Gastroesophageal sphincter (tissue), 4 donors: Measurements from ENCODE around the gene PRKCZ. TPM values are rescaled to one million over a fixed set of nuclear protein-coding genes. Genes with fewer than 3 reads are reported as not detected.

Experiments
- ATAC-seq: fragments of 150-250 bp; one replicate; pipeline ENCODE4 v1.9.1; 2016; ENCODE audit warnings: mild to moderate bottlenecking, moderate library complexity
- H3K27ac ChIP-seq, 4 donors: fragments of 200-600 bp; sonication (generic) in 3 of 4; 1 replicate in 3 of 4; 2 replicates in 1 of 4; pipeline ENCODE4 v1.5.1; 2016 to 2019
- H3K27me3 ChIP-seq: fragments of 200-600 bp; sonication (generic); one replicate; pipeline ENCODE4 v1.5.1; 2019
- H3K36me3 ChIP-seq, 2 donors: fragments of 200-600 bp; sonication (generic); one replicate each; pipeline ENCODE4 v1.5.1; 2019; ENCODE audit warnings: control low read depth in 1 of 2
- H3K4me1 ChIP-seq, 3 donors: fragments of 200-600 bp; sonication (generic); 1 replicate in 2 of 3; 2 replicates in 1 of 3; pipeline ENCODE4 v1.5.1; 2016 to 2019; ENCODE audit warnings: control low read depth in 2 of 3
- H3K4me3 ChIP-seq, 2 donors: fragments of 200-600 bp; sonication (generic); one replicate each; pipeline ENCODE4 v1.5.1; 2019; ENCODE audit warnings: mild to moderate bottlenecking in 1 of 2, moderate library complexity in 1 of 2
- H3K9me3 ChIP-seq, 3 donors: fragments of 200-600 bp; sonication (generic); one replicate each; pipeline ENCODE4 v1.5.1; 2017 to 2019; ENCODE audit warnings: control low read depth in 2 of 3
- EP300 ChIP-seq: sonication (generic); formaldehyde crosslinking; IDR thresholded peaks from one replicate; pipeline ENCODE4 v1.6.1; 2017; ENCODE audit warnings: antibody characterized with exemption, mild to moderate bottlenecking
- POLR2A ChIP-seq, 2 donors: fragments of 450-650 bp; IDR thresholded peaks; one replicate each; pipeline ENCODE4 v1.6.1; 2017; ENCODE audit warnings: antibody characterized with exemption in 2 of 2, mild to moderate bottlenecking in 2 of 2, moderate library complexity in 1 of 2
- POLR2AphosphoS5 ChIP-seq: sonication (generic); formaldehyde crosslinking; IDR thresholded peaks from one replicate; pipeline ENCODE4 v1.6.1; 2017; ENCODE audit warnings: antibody characterized with exemption
- WGBS, 2 donors: methylation state at CpG; one replicate each; pipeline ENCODE4 v1.1.5; 2018; ENCODE audit warnings: low coverage in 1 of 2; 5-methylcytosine and 5-hydroxymethylcytosine counted together
- total RNA-seq, 4 donors: library from RNA; depleted of rRNA; stranded (reverse); fragments of >200 nt; gene quantifications; one replicate each; pipeline ENCODE4 v1.1.0, GENCODE V29; 2016
- TF ChIP-seq, protein P1 (sequence below), 4 experiments: fragments of 200-600 bp in 2 of 4; fragments of 450-650 bp in 2 of 4; sonication (generic) in 1 of 4; IDR thresholded peaks; one replicate each; pipeline ENCODE4 v1.5.1; 2017 to 2019; ENCODE audit warnings: antibody characterized with exemption in 4 of 4, mild to moderate bottlenecking in 2 of 4, moderate library complexity in 2 of 4

PRKCZ gene
- total RNA-seq, 4 donors from 2014 or later = 2.4 to 3.8 (median 2.9) TPM

DNA sequence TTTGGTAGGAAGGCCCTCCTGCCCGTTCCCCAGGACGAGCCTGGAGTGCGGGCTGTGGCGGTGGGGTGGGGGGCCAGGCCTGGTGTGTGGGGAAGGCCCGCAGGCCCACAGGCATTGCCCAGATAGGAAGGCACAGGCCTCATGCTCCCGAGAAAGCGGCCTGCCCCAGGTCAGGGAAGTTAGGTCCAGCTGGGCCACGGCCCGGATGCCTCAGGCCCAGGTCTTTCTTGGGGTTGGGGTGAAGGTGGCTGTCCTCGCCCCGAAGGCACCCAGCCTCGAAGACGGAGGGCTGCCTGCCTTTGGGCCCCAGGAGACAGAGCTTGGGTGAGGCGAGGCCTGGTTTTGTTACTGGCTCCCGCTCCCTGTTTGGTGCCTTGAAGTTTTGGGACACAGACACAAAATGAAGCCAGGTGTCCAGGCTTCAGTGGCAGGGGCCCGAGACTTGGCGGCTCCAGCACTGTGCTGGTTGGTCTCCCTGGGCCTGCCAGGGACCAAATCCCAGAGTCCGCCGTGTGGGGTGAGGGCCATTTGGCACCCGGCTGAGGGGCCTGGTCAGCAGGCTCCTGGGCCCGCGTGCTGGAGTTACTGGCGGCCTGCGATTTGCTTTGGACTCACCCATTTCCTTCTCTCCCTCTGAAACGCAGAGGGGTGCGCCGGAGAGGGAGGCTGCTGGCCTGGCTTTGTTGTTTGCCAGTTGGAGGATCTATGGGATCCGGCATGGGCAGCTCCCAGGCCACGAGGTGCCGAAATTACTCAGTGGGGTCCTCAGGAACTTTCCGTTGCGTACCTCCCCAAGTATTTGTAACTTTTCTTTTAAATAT, 179.9 kb downstream of the PRKCZ start:
- H3K4me3 ChIP-seq = peak overlapping the region; percentile 49 to 83
- peaks cover under 1 to 70% (median 32%) of the 10 kb centered on the region in 3 donors for H3K4me1 ChIP-seq
- WGBS, 2 donors = 0 to 13% methylated on average over 5 of the region's 32 CpGs
- H3K27ac ChIP-seq = peak overlapping the region; percentile 52 to 93 (median 90)
- no peaks in the 10 kb centered on the region for H3K9me3 ChIP-seq
- no peaks in the 10 kb centered on the region for H3K36me3 ChIP-seq
- TF ChIP-seq, protein P1, sequence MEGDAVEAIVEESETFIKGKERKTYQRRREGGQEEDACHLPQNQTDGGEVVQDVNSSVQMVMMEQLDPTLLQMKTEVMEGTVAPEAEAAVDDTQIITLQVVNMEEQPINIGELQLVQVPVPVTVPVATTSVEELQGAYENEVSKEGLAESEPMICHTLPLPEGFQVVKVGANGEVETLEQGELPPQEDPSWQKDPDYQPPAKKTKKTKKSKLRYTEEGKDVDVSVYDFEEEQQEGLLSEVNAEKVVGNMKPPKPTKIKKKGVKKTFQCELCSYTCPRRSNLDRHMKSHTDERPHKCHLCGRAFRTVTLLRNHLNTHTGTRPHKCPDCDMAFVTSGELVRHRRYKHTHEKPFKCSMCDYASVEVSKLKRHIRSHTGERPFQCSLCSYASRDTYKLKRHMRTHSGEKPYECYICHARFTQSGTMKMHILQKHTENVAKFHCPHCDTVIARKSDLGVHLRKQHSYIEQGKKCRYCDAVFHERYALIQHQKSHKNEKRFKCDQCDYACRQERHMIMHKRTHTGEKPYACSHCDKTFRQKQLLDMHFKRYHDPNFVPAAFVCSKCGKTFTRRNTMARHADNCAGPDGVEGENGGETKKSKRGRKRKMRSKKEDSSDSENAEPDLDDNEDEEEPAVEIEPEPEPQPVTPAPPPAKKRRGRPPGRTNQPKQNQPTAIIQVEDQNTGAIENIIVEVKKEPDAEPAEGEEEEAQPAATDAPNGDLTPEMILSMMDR (IDR thresholded peaks at IDR 0.05) = no peak
- peak in 1 of 2 donors; percentile 3 for TF ChIP-seq POLR2A (IDR thresholded peaks at IDR 0.05)
- no peak for ATAC-seq
- no peaks in the 10 kb centered on the region for H3K27me3 ChIP-seq

DNA sequence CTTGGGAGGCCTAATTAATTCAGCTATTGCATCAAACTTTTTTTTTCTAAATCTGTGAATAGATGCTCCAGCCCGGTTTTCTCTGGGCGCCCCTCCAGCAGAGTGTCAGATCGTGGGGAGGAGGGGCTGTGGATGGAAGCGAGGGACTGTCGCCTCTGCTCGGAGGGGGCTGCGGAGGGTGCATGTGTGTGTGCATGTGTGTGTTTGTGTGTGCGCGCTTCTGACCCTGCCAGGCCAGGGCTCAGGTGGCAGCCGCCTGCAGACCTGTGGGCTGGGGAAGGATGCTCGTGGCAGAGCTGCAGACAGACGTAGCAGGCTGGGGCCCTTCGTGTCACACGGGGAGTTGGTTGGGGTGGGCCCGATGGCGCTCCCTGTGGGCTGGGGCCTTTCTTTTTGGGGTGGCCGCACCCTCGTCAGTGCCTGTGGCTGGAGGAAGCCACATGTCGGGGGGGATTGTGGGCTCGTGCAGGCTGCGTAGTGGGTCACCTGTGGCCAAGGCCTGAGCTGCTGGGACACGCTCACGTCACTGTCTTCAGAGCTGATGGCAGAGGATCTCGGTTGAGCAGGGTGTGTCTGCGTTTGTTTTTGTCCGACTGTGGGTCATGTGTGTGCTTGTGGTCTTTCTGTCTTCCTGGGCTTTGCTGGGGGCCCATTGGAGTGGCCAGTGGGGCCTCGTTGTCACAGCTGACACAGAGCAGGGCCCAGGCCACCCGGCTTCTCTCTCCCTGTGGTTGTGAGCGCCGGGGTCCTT, 180.7 kb downstream of the PRKCZ start:
- Histone ChIP-seq H3K27me3 (no peaks in the 10 kb centered on the region), H3K36me3 (no peaks in the 10 kb centered on the region), H3K27ac (peak overlapping the region; percentile 52 to 93 (median 90)), H3K4me1 (peaks cover 6 to 78% (median 40%) of the 10 kb centered on the region in 3 donors), H3K4me3 (peak overlapping the region; percentile 49 to 83), H3K9me3 (no peaks in the 10 kb centered on the region)
- no peak for ATAC-seq
- WGBS, 2 donors = 0 to 2% methylated on average over 4 to 9 of the region's 30 CpGs
- TF ChIP-seq POLR2A (IDR thresholded peaks at IDR 0.05) (no peak), POLR2AphosphoS5 (no peak), EP300 (no peak)
- TF ChIP-seq, protein P1 (IDR thresholded peaks at IDR 0.05) = no peak

DNA sequence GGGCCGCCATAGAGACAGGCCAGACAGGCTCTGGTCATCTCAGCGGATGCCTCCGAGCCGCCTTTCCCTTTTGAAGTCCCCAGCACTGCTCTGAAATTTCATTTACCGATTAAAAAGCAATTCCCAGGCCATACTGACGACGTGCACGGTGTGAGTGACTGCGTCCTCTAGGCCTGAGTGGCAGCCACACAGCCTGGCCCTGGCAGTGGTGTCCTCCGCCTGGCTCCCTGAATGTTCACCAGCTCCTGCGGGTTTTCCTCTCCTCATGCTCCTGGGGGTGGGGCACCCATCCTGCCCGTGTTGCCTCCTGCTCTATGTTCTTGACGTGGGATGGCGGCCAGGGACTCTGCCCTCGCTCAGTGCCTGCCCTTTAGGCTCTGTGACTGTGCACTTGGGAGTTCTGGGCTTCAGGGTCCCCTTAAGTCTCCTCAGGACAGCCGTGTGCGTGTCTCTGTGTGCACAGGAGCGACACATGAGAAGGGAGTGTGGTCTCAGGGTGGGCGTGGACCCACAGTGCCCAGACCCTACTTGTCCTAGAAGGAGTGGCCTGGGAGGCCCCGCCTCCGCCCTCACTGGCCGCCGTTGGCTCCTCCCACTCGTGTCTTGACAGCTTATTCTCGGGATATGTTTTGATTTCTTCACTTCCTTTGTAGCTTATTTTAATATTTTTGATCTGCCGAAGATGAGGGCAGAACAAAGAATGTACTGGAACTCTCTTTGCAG, 181.5 kb downstream of the PRKCZ start:
- Histone ChIP-seq H3K36me3 (no peaks in the 10 kb centered on the region), H3K4me3 (peak overlapping the region; percentile 49 to 83), H3K27me3 (no peaks in the 10 kb centered on the region), H3K27ac (peak overlapping the region; percentile 52 to 93 (median 90)), H3K9me3 (no peaks in the 10 kb centered on the region), H3K4me1 (peaks cover 6 to 78% (median 44%) of the 10 kb centered on the region in 3 donors)
- TF ChIP-seq POLR2A (IDR thresholded peaks at IDR 0.05) (no peak), POLR2AphosphoS5 (no peak), EP300 (no peak)
- TF ChIP-seq, protein P1 (IDR thresholded peaks at IDR 0.05) = no peak
- peak; percentile 42 for ATAC-seq
- WGBS, 2 donors = 2 to 7% methylated on average over 7 of the region's 26 CpGs

DNA sequence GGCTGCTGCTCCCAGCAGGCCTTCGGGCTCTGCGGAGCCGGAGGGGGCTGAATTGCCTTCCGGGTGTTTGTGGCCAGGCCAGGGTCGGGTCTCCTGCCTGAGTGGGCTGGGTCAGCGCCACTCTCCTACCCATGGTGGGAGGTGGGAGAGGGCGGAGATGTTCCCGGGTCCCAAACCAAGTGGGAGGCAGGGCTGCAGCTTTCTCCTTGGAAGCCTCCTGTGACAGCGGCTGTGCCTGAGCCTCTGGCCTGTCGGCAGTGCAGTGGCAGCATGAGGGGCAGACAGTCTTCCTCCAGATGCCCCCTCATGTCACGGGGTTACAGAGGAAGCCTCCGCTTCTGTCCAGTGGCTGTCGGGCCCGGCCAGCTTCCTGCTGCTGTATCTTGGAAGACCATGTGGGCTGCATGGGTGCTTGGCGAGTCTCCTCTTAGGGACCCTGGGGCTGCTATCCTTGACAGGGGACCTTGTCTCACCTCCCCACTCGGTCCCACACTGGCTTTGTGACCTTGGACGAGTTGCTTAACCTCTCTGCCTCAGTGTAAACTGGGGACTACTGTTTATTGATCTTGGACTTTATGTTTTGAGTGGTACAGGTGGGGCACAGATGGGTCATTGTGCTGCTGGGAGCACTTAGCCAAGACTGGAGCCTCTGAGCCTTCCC, 182.2 kb downstream of the PRKCZ start:
- ATAC-seq = no peak
- TF ChIP-seq POLR2A (IDR thresholded peaks at IDR 0.05) (no peak), EP300 (no peak), POLR2AphosphoS5 (no peak)
- TF ChIP-seq, protein P1 (IDR thresholded peaks at IDR 0.05) = no peak
- Histone ChIP-seq H3K9me3 (no peaks in the 10 kb centered on the region), H3K4me1 (peaks cover 6 to 81% (median 49%) of the 10 kb centered on the region in 3 donors), H3K27me3 (no peaks in the 10 kb centered on the region), H3K36me3 (no peaks in the 10 kb centered on the region), H3K27ac (peak overlapping the region; percentile 52 to 93 (median 90)), H3K4me3 (peak overlapping the region; percentile 49 to 83)
- 20% methylated on average over 1 of the region's 17 CpGs; no CpG with 5 or more reads in 1 of the 2 donors for WGBS, 2 donors
